Activated CD8-positive, alpha-beta memory T cell treated with anti-CD3 and anti-CD28 coated beads, Interleukin-2, amount 10 ng/mL, durations not matched to agents 7 days and 5 days (primary cell): Measurements from ENCODE around the gene TRERF1. TPM values are rescaled to one million over a fixed set of nuclear protein-coding genes. Genes with fewer than 3 reads are reported as not detected.
A peak's percentile ranks its signal among the peaks of the same experiment; 100 is the strongest.

Experiments
- ATAC-seq: fragments of 150-1000 bp; cut with Tn5 transposase; one replicate; pipeline ENCODE4 v1.10.0; 2021; ENCODE audit warnings: moderate library complexity
- CTCF ChIA-PET: fragments of 350-600 bp; sonication (Branson Sonifier 250); formaldehyde crosslinking; loops from one replicate; lab custom pipeline; 2021; ENCODE audit warnings: antibody characterized with exemption; lab: Charles Lee
- DNase-seq: peaks from one replicate; pipeline ENCODE4 v3.0.0-alpha.2; 2020
- H3K27ac Mint-ChIP-seq: one replicate; pipeline ENCODE4 v1.8.0; 2021; ENCODE audit warnings: mild to moderate bottlenecking, mixed read lengths
- H3K27me3 Mint-ChIP-seq: one replicate; pipeline ENCODE4 v1.8.0; 2021; ENCODE audit warnings: mixed read lengths
- H3K36me3 Mint-ChIP-seq: one replicate; pipeline ENCODE4 v1.8.0; 2021; ENCODE audit warnings: mild to moderate bottlenecking, mixed read lengths
- H3K4me1 Mint-ChIP-seq: one replicate; pipeline ENCODE4 v1.8.0; 2021; ENCODE audit warnings: mixed read lengths
- H3K4me3 Mint-ChIP-seq: one replicate; pipeline ENCODE4 v1.8.0; 2021; ENCODE audit warnings: mild to moderate bottlenecking, moderate library complexity, mixed read lengths
- H3K9me3 Mint-ChIP-seq: one replicate; pipeline ENCODE4 v1.8.0; 2022; ENCODE audit warnings: low read depth, mixed read lengths
- total RNA-seq, 2 experiments: library from RNA; stranded (reverse); gene quantifications; one replicate each; pipeline ENCODE4 v1.2.3, GENCODE V29; 2021

TRERF1 gene
- total RNA-seq, 2 experiments from 2014 or later: 16.2 to 36.0 TPM

- H3K4me1 Mint-ChIP-seq: peaks cover 29% of the 10 kb centered on the region
- H3K27me3 Mint-ChIP-seq: no peaks in the 10 kb centered on the region
- no peaks in the 10 kb centered on the region for H3K9me3 Mint-ChIP-seq
- CTCF ChIA-PET: interaction anchor here (0.9 to 1.0 kb wide), 2 partner anchors 276 kb away, joined by 3 read pairs; no protein-coding TSS in a partner anchor
- DNase-seq (no peak), ATAC-seq (no peak)
- peaks cover 40% of the 10 kb centered on the region for H3K36me3 Mint-ChIP-seq
- H3K27ac Mint-ChIP-seq: no peak overlapping the region
- H3K4me3 Mint-ChIP-seq: no peak overlapping the region
Observed at GRCh38 chr6:42271834-42272805, 179.6 kb downstream of the TRERF1 start.

- Mint-ChIP-seq H3K4me3 (no peak overlapping the region), H3K9me3 (no peaks in the 10 kb centered on the region), H3K27ac (peak overlapping the region; percentile 75), H3K4me1 (peaks cover 24% of the 10 kb centered on the region), H3K36me3 (peaks cover 45% of the 10 kb centered on the region), H3K27me3 (no peaks in the 10 kb centered on the region)
- CTCF ChIA-PET: interaction anchor here (1.3 kb wide), 1 partner anchor 8 kb away, joined by 4 read pairs; no protein-coding TSS in a partner anchor
- no peak for DNase-seq
- peak; percentile 56 for ATAC-seq
Observed at GRCh38 chr6:42269974-42270510, 181.7 kb downstream of the TRERF1 start.

- DNase-seq (peak; percentile 82), ATAC-seq (peak; percentile 76)
- Mint-ChIP-seq H3K4me3 (no peak overlapping the region), H3K27me3 (no peaks in the 10 kb centered on the region), H3K4me1 (peaks cover 26% of the 10 kb centered on the region), H3K27ac (peak overlapping the region; percentile 75), H3K9me3 (no peaks in the 10 kb centered on the region), H3K36me3 (peaks cover 47% of the 10 kb centered on the region)
- CTCF ChIA-PET: interaction anchor here (1.0 to 1.3 kb wide), 2 partner anchors 9 to 40 kb away, joined by 3 to 4 read pairs; no protein-coding TSS in a partner anchor
Observed at GRCh38 chr6:42269553-42269952, 182.2 kb downstream of the TRERF1 start.

- no peaks in the 10 kb centered on the region for H3K9me3 Mint-ChIP-seq
- peaks cover 26% of the 10 kb centered on the region for H3K4me1 Mint-ChIP-seq
- H3K27me3 Mint-ChIP-seq: no peaks in the 10 kb centered on the region
- DNase-seq: no peak
- CTCF ChIA-PET: interaction anchor here (1.0 to 1.5 kb wide), 2 partner anchors 41 to 279 kb away, joined by 3 to 4 read pairs; no protein-coding TSS in a partner anchor
- no peak overlapping the region for H3K4me3 Mint-ChIP-seq
- H3K27ac Mint-ChIP-seq: no peak overlapping the region
- ATAC-seq: no peak
- peaks cover 48% of the 10 kb centered on the region for H3K36me3 Mint-ChIP-seq
Observed at GRCh38 chr6:42268835-42269204, 182.9 kb downstream of the TRERF1 start.

GRCh38 chr6:42268016-42268834 is 183.5 kb downstream of the TRERF1 start:
- Mint-ChIP-seq H3K36me3 (peaks cover 50% of the 10 kb centered on the region), H3K4me1 (peaks cover 26% of the 10 kb centered on the region), H3K27ac (no peak overlapping the region), H3K9me3 (no peaks in the 10 kb centered on the region), H3K4me3 (no peak overlapping the region), H3K27me3 (no peaks in the 10 kb centered on the region)
- no peak for ATAC-seq
- no peak for DNase-seq
- CTCF ChIA-PET: interaction anchor here (1.0 to 1.5 kb wide), 2 partner anchors 42 to 279 kb away, joined by 3 to 4 read pairs; no protein-coding TSS in a partner anchor

- Mint-ChIP-seq H3K36me3 (peaks cover 53% of the 10 kb centered on the region), H3K4me3 (no peak overlapping the region), H3K4me1 (peaks cover 24% of the 10 kb centered on the region), H3K27ac (peak overlapping the region; percentile 56), H3K27me3 (no peaks in the 10 kb centered on the region), H3K9me3 (no peaks in the 10 kb centered on the region)
- ATAC-seq: no peak
- CTCF ChIA-PET: interaction anchor here (0.6 kb wide), 1 partner anchor 37 kb away, joined by 3 read pairs; no protein-coding TSS in a partner anchor
- no peak for DNase-seq
Observed at GRCh38 chr6:42266538-42266937, 185.2 kb downstream of the TRERF1 start.

- no peaks in the 10 kb centered on the region for H3K27me3 Mint-ChIP-seq
- no peaks in the 10 kb centered on the region for H3K9me3 Mint-ChIP-seq
- no peak overlapping the region for H3K4me3 Mint-ChIP-seq
- ATAC-seq: no peak
- CTCF ChIA-PET: interaction anchor here (0.6 to 7.5 kb wide), 5 partner anchors 16 to 367 kb away, joined by 3 to 66 read pairs (median 3); no protein-coding TSS in a partner anchor
- peaks cover 24% of the 10 kb centered on the region for H3K4me1 Mint-ChIP-seq
- H3K36me3 Mint-ChIP-seq: peaks cover 49% of the 10 kb centered on the region
- H3K27ac Mint-ChIP-seq: no peak overlapping the region
- no peak for DNase-seq
Observed at GRCh38 chr6:42264852-42265390, 186.8 kb downstream of the TRERF1 start.

- no peaks in the 10 kb centered on the region for H3K9me3 Mint-ChIP-seq
- DNase-seq (no peak), ATAC-seq (no peak)
- CTCF ChIA-PET: interaction anchor here (0.9 to 7.5 kb wide), 4 partner anchors 17 to 287 kb away, joined by 3 to 66 read pairs (median 7); no protein-coding TSS in a partner anchor
- H3K27ac Mint-ChIP-seq: no peak overlapping the region
- no peaks in the 10 kb centered on the region for H3K27me3 Mint-ChIP-seq
- H3K4me1 Mint-ChIP-seq: peaks cover 18% of the 10 kb centered on the region
- peaks cover 43% of the 10 kb centered on the region for H3K36me3 Mint-ChIP-seq
- no peak overlapping the region for H3K4me3 Mint-ChIP-seq
Observed at GRCh38 chr6:42264162-42264851, 187.4 kb downstream of the TRERF1 start.

- peak overlapping the region; percentile 34 for H3K27ac Mint-ChIP-seq
- CTCF ChIA-PET: interaction anchor here (1.3 to 7.5 kb wide), 3 partner anchors 77 to 284 kb away, joined by 4 to 66 read pairs (median 10); no protein-coding TSS in a partner anchor
- ATAC-seq: no peak
- no peak overlapping the region for H3K4me3 Mint-ChIP-seq
- DNase-seq: no peak
- no peaks in the 10 kb centered on the region for H3K9me3 Mint-ChIP-seq
- H3K4me1 Mint-ChIP-seq: peaks cover 12% of the 10 kb centered on the region
- no peaks in the 10 kb centered on the region for H3K27me3 Mint-ChIP-seq
- peaks cover 40% of the 10 kb centered on the region for H3K36me3 Mint-ChIP-seq
Observed at GRCh38 chr6:42263165-42263728, 188.5 kb downstream of the TRERF1 start.

GRCh38 chr6:42260972-42261371 is 190.8 kb downstream of the TRERF1 start:
- H3K9me3 Mint-ChIP-seq: no peaks in the 10 kb centered on the region
- ATAC-seq (peak; percentile 66), DNase-seq (no peak)
- H3K27ac Mint-ChIP-seq: peak overlapping the region; percentile 49
- H3K4me3 Mint-ChIP-seq: no peak overlapping the region
- H3K27me3 Mint-ChIP-seq: no peaks in the 10 kb centered on the region
- H3K4me1 Mint-ChIP-seq: peaks cover 12% of the 10 kb centered on the region
- peaks cover 46% of the 10 kb centered on the region for H3K36me3 Mint-ChIP-seq
- CTCF ChIA-PET: interaction anchor here (0.7 to 7.5 kb wide), 18 partner anchors 13 to 289 kb away, joined by 3 to 66 read pairs (median 3); no protein-coding TSS in a partner anchor

- Mint-ChIP-seq H3K36me3 (peaks cover 48% of the 10 kb centered on the region), H3K9me3 (no peaks in the 10 kb centered on the region), H3K27me3 (no peaks in the 10 kb centered on the region), H3K27ac (peak overlapping the region; percentile 49), H3K4me1 (peaks cover 12% of the 10 kb centered on the region), H3K4me3 (no peak overlapping the region)
- DNase-seq (no peak), ATAC-seq (peak; percentile 42)
- CTCF ChIA-PET: interaction anchor here (0.7 to 7.5 kb wide), 12 partner anchors 18 to 290 kb away, joined by 3 to 66 read pairs (median 4); no protein-coding TSS in a partner anchor
Observed at GRCh38 chr6:42260396-42260888, 191.3 kb downstream of the TRERF1 start.
